ENCODE results near the gene MX1.

DNA sequence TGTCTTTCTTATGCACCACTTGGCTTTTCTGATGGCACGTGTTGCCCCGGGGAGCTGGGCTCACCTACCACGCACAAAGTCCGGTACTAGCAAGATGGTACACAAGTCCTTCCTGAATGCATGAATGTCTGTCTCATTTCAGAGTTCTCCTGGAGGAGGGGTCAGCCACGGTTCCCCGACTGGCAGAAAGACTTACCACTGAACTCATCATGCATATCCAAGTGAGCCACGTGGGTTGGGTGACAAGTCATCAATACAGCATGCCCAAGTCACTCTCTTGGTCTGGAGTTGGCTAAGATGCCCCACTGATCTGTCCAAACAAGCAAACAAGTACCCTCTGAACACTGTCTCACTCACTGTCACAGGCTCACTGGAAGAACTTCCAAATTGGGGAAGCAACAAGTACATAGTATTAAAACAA lies 28.6 kb upstream of the MX1 start:
- TF ChIP-seq, protein P1, sequence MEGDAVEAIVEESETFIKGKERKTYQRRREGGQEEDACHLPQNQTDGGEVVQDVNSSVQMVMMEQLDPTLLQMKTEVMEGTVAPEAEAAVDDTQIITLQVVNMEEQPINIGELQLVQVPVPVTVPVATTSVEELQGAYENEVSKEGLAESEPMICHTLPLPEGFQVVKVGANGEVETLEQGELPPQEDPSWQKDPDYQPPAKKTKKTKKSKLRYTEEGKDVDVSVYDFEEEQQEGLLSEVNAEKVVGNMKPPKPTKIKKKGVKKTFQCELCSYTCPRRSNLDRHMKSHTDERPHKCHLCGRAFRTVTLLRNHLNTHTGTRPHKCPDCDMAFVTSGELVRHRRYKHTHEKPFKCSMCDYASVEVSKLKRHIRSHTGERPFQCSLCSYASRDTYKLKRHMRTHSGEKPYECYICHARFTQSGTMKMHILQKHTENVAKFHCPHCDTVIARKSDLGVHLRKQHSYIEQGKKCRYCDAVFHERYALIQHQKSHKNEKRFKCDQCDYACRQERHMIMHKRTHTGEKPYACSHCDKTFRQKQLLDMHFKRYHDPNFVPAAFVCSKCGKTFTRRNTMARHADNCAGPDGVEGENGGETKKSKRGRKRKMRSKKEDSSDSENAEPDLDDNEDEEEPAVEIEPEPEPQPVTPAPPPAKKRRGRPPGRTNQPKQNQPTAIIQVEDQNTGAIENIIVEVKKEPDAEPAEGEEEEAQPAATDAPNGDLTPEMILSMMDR (IDR thresholded peaks at IDR 0.05): no peak
- TF ChIP-seq POLR2A (IDR thresholded peaks at IDR 0.05): no peak
